ENCODE measurements around the gene OASL. TPM values are rescaled to one million over a fixed set of nuclear protein-coding genes. Genes with fewer than 3 reads are reported as not detected.

OASL gene
- total RNA-seq, 1 donor from 2014 or later, result 0.19 TPM

DNA sequence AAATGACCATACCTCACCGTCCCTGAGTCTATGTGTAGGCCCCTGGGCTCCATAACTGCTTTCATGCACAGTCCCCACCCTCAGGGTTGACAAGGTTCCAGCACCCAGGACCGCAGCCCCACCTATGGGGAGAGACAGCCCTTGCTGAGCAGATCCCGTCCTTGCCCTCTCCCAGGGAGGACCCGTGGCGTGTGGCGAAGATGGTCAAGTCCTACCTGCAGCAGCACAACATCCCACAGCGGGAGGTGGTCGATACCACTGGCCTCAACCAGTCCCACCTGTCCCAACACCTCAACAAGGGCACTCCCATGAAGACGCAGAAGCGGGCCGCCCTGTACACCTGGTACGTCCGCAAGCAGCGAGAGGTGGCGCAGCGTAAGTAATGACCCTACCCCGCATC, 50.4 kb downstream of the OASL start:
- Mint-ChIP-seq H3K27me3 (peaks cover 10% of the 10 kb centered on the region), H3K9me3 (no peaks in the 10 kb centered on the region), H3K4me3 (no peak overlapping the region), H3K27ac (no peak overlapping the region), H3K4me1 (ENCODE audit: unreplicated experiment) (peaks cover 6% of the 10 kb centered on the region), H3K36me3 (no peaks in the 10 kb centered on the region)
- TF ChIP-seq, protein P1, sequence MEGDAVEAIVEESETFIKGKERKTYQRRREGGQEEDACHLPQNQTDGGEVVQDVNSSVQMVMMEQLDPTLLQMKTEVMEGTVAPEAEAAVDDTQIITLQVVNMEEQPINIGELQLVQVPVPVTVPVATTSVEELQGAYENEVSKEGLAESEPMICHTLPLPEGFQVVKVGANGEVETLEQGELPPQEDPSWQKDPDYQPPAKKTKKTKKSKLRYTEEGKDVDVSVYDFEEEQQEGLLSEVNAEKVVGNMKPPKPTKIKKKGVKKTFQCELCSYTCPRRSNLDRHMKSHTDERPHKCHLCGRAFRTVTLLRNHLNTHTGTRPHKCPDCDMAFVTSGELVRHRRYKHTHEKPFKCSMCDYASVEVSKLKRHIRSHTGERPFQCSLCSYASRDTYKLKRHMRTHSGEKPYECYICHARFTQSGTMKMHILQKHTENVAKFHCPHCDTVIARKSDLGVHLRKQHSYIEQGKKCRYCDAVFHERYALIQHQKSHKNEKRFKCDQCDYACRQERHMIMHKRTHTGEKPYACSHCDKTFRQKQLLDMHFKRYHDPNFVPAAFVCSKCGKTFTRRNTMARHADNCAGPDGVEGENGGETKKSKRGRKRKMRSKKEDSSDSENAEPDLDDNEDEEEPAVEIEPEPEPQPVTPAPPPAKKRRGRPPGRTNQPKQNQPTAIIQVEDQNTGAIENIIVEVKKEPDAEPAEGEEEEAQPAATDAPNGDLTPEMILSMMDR (conservative IDR thresholded peaks at IDR 0.05), result no peak
- no peak for DNase-seq (ENCODE audit: extremely low spot score, unreplicated experiment)

DNA sequence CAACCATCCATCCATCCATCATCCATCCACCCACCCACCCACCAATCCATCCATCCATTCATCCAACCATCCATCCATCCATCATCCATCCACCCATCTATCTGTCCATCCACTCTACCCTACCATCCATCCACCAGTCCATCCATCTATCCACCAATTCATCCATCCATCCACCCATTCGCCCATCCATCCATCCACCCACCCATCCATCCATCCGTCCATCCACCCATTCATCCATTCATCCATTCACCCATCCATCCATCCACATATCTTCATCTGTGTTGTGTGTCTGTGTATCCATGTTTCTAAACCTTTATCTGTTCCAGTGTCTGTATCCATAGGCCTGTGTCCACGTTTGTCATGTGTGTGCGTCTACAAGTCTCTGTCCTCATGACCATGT, 50.8 kb downstream of the OASL start:
- Mint-ChIP-seq H3K9me3 (no peaks in the 10 kb centered on the region), H3K27ac (no peak overlapping the region)

DNA sequence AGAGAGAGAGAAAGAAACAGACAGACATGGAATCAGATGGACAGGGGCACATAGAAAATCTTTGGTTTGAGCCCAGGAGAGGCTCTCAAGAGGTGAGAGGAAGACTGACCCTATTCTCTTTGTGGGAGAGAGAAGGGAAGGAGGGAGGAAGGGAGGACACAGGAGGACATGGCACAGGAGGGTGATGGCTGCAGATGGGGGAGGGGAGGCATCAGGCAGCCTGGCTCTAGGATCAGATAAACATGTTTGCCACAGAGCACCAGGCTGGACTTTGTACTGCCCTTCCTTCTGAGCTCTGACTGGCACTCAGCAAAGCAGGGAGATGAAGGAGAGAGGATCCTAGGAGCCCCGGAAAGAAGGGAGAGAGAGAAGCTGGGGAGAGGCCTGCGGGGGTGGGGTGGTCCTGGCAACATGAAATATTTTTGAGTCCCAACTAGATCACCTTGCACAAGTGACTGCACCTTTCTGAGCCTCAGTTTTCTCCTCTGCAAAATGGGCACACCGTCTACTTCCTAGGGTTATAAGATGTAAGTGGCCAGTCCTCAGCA, 54.6 kb downstream of the OASL start:
- TF ChIP-seq, protein P1 (conservative IDR thresholded peaks at IDR 0.05), result no peak

More for the DNA sequence above, 50.8 kb downstream of the OASL start:
- no peak overlapping the region for H3K4me3 Mint-ChIP-seq
- peaks cover 6% of the 10 kb centered on the region for H3K4me1 Mint-ChIP-seq (ENCODE audit: unreplicated experiment)
- H3K27me3 Mint-ChIP-seq, result peaks cover 8% of the 10 kb centered on the region
- no peaks in the 10 kb centered on the region for H3K36me3 Mint-ChIP-seq
- no peak for DNase-seq (ENCODE audit: extremely low spot score, unreplicated experiment)
- TF ChIP-seq, protein P1 (conservative IDR thresholded peaks at IDR 0.05), result no peak

GRCh38 chr12:120983759-120984158, 55.3 kb downstream of the OASL start:
- Mint-ChIP-seq H3K4me1 (ENCODE audit: unreplicated experiment) (peaks cover 12% of the 10 kb centered on the region), H3K4me3 (no peak overlapping the region), H3K27me3 (no peaks in the 10 kb centered on the region), H3K27ac (peak overlapping the region; percentile 65), H3K9me3 (no peaks in the 10 kb centered on the region), H3K36me3 (no peaks in the 10 kb centered on the region)
- TF ChIP-seq, protein P1 (conservative IDR thresholded peaks at IDR 0.05), result no peak
- DNase-seq (ENCODE audit: extremely low spot score, unreplicated experiment), result no peak

More for the DNA sequence above, 54.6 kb downstream of the OASL start:
- no peaks in the 10 kb centered on the region for H3K36me3 Mint-ChIP-seq
- H3K27ac Mint-ChIP-seq, result peak overlapping the region; percentile 65
- H3K27me3 Mint-ChIP-seq, result no peaks in the 10 kb centered on the region
- no peaks in the 10 kb centered on the region for H3K9me3 Mint-ChIP-seq
- peaks cover 12% of the 10 kb centered on the region for H3K4me1 Mint-ChIP-seq (ENCODE audit: unreplicated experiment)
- DNase-seq (ENCODE audit: extremely low spot score, unreplicated experiment), result no peak
- H3K4me3 Mint-ChIP-seq, result peak overlapping the region; percentile 9

DNA sequence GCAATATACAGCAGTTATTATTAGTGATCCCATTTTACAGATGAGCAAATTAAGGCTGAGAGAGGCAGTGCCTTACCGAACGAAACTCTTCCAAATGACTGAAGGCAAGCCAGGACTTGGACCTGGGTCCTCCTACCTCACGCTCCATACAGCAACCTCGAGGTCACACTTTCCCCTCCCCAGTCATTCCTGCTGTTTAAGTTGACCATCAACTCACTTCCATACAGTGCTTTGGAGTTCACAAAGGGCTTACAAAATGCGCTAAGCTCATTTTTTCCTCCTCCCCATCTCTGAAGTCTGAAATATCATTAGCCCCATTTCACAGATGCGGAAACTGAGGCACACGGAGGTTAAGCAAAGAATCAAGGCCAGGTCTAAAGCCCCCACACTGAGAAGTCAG, 56.4 kb downstream of the OASL start:
- no peak for DNase-seq (ENCODE audit: extremely low spot score, unreplicated experiment)
- no peaks in the 10 kb centered on the region for H3K36me3 Mint-ChIP-seq
- peaks cover 12% of the 10 kb centered on the region for H3K4me1 Mint-ChIP-seq (ENCODE audit: unreplicated experiment)
- TF ChIP-seq, protein P1 (conservative IDR thresholded peaks at IDR 0.05), result no peak
- no peaks in the 10 kb centered on the region for H3K27me3 Mint-ChIP-seq
- H3K27ac Mint-ChIP-seq, result peak overlapping the region; percentile 76
- no peak overlapping the region for H3K4me3 Mint-ChIP-seq
- H3K9me3 Mint-ChIP-seq, result no peaks in the 10 kb centered on the region

Data from type B pancreatic cell (in vitro differentiated cells).